Activated naive CD8-positive, alpha-beta T cell treated with anti-CD3 and anti-CD28 coated beads for 36 hours (primary cell): ENCODE measurements around the gene BAZ2B. TPM values are rescaled to one million over a fixed set of nuclear protein-coding genes. Genes with fewer than 3 reads are reported as not detected.
"Not testable (repeated sequence)": the region's sequence is repeated elsewhere in the genome, so short reads cannot be mapped to it uniquely, and the experiment has no call there.

Source experiments
- DNase-seq: peaks from one replicate; pipeline ENCODE4 v3.0.0; 2021
- H3K27ac Mint-ChIP-seq: one replicate; pipeline ENCODE4 v1.8.0; 2022; ENCODE audit warnings: mild to moderate bottlenecking, moderate library complexity, mixed read lengths
- H3K27me3 Mint-ChIP-seq: one replicate; pipeline ENCODE4 v1.8.0; 2022; ENCODE audit warnings: mild to moderate bottlenecking, mixed read lengths
- H3K36me3 Mint-ChIP-seq: one replicate; pipeline ENCODE4 v1.8.0; 2021; ENCODE audit warnings: mild to moderate bottlenecking, mixed read lengths
- H3K4me1 Mint-ChIP-seq: one replicate; pipeline ENCODE4 v1.8.0; 2021; ENCODE audit warnings: mixed read lengths
- H3K4me3 Mint-ChIP-seq: one replicate; pipeline ENCODE4 v1.8.0; 2022; ENCODE audit warnings: mild to moderate bottlenecking, moderate library complexity, mixed read lengths
- H3K9me3 Mint-ChIP-seq: one replicate; pipeline ENCODE4 v1.8.0; 2022; ENCODE audit warnings: mixed read lengths
- total RNA-seq, 2 experiments: library from RNA; stranded (reverse); gene quantifications; one replicate each; pipeline ENCODE4 v1.2.3, GENCODE V29; 2021

BAZ2B gene
- total RNA-seq, 2 experiments from 2014 or later, result 8.3 TPM

DNA sequence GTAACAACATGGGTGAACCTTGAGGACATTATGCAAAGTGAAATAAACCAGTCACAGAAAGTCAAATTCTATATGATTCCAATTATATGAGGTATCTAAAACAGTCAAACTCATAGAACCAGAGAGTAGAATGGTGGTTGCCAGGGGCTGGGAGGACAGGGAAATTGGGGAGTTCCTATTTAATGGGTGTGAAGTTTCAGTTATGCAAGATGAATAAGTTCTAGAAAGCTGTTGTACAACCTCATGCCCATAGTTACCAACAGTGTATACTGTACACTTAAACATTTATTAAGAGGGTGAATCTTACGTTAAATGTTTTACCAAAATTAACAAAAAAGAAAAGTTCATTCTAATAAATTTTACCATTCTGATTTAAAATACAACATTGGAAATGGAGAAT lies 237.2 kb downstream of the BAZ2B start:
- Mint-ChIP-seq H3K27ac (no peak overlapping the region), H3K9me3 (no peaks in the 10 kb centered on the region), H3K4me3 (no peak overlapping the region), H3K36me3 (peaks cover 4% of the 10 kb centered on the region), H3K4me1 (peaks cover 4% of the 10 kb centered on the region), H3K27me3 (no peaks in the 10 kb centered on the region)
- DNase-seq, result no peak

DNA sequence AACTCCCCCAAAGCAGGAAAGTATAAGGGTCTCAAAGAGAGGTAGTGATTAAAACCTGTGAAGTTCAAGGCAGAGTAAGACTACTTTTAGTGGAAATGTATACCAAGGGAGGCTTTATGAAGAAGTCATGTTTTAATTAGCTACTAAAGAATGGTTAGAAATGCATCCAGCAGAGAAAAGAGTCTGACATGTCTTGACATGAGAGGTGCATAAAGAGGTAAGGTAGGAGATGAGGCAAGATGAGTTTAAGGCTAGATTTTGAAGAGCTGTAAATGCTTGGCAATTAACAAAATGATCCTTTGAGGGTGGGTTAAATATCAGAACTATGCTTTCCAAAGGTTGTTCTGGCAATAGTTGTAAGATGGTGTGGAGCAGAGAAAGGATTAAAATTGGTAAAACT lies 241.1 kb downstream of the BAZ2B start:
- Mint-ChIP-seq H3K4me1 (peaks cover 4% of the 10 kb centered on the region), H3K9me3 (no peaks in the 10 kb centered on the region), H3K36me3 (peaks cover 13% of the 10 kb centered on the region), H3K27me3 (no peaks in the 10 kb centered on the region), H3K4me3 (no peak overlapping the region), H3K27ac (no peak overlapping the region)
- DNase-seq, result no peak

DNA sequence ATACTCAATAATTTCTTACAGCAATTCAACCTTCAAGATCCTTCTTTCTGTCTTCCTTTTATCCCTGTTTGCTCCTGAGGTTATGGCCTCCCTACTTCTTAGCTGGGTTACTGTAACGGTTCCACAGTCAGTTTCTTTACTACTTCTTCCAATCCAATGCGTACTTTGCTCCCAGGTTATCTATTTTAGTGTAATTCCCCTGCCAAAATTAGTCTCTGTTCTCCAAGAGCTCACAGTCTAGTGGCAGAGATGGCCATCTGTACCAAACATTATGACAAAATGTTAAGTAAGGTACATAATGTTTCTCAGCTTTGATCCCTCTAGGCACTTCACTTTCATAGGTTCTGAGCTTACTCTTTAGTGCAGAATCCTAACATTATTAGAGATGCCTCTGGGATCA lies 244.8 kb downstream of the BAZ2B start:
- no peaks in the 10 kb centered on the region for H3K4me1 Mint-ChIP-seq
- no peaks in the 10 kb centered on the region for H3K9me3 Mint-ChIP-seq
- peaks cover 13% of the 10 kb centered on the region for H3K36me3 Mint-ChIP-seq
- H3K27ac Mint-ChIP-seq, result no peak overlapping the region
- H3K4me3 Mint-ChIP-seq, result no peak overlapping the region
- DNase-seq, result no peak
- H3K27me3 Mint-ChIP-seq, result no peaks in the 10 kb centered on the region

DNA sequence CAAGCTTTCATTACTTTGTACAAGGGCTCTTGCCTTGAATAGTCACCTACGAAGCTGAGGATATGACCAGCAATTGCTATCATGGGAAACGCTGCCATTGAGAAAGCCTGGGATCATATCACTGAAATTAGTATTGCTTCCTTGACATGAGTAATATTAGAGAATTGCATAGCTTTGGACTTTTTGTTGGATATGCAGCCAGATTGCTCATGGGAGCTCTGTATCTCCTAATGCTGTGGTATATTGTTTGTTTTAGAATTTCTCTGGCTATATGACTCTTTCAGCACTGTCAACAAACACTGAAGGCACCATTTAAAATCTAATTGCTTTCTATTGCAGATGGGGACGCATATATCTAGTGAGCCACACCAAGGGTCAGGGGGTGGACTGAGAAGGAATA lies 249.8 kb downstream of the BAZ2B start:
- H3K27ac Mint-ChIP-seq, result no peak overlapping the region
- H3K4me1 Mint-ChIP-seq, result no peaks in the 10 kb centered on the region
- no peak overlapping the region for H3K4me3 Mint-ChIP-seq
- peaks cover 19% of the 10 kb centered on the region for H3K36me3 Mint-ChIP-seq
- no peak for DNase-seq
- peaks cover 3% of the 10 kb centered on the region for H3K9me3 Mint-ChIP-seq
- no peaks in the 10 kb centered on the region for H3K27me3 Mint-ChIP-seq

DNA sequence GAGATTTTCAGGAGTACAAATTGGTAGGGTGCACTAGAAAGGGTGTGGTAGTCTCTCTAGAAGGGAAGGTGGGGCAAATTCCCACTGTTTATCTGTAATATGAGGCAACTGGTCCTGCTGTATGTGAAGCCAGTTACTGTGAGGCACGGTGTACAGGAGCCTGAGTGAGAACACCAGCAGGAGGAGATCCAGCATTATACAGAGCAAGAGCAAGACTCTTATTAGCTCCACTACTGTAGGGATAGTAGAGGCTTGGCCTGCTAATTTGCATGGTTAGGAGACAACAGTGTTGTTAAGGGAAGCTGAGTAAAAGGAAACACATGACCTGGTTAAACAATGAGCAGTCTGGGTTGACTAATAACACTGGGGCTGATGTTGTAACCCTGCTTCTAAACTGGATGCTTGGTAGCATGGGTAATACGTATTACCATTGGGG lies 253.5 kb downstream of the BAZ2B start:
- DNase-seq, result no peak
- Mint-ChIP-seq H3K9me3 (peaks cover 4% of the 10 kb centered on the region), H3K4me1 (no peaks in the 10 kb centered on the region), H3K27me3 (no peaks in the 10 kb centered on the region), H3K27ac (no peak overlapping the region), H3K36me3 (peaks cover 26% of the 10 kb centered on the region), H3K4me3 (no peak overlapping the region)

DNA sequence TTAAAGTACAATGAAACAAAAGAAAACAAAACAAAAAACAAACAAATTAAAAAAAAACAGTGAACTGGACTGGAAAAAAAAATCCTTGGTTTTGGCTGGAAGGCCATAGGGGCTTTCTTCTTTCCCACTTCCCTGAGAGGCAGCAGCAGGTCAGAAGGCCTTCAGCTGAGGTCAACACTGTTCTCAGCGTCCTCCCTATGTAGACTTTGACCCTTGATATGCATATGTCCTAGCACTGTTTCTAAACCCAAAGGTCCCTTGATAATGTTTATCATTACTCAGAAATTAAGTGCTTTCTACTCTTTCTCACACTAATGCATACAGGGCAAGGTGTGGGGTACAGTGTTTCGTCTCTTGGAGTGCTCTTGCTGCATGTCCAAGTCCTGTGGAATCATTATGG lies 254.3 kb downstream of the BAZ2B start:
- no peak for DNase-seq
- peaks cover 4% of the 10 kb centered on the region for H3K9me3 Mint-ChIP-seq
- no peak overlapping the region for H3K4me3 Mint-ChIP-seq
- H3K27me3 Mint-ChIP-seq, result no peaks in the 10 kb centered on the region
- H3K4me1 Mint-ChIP-seq, result no peaks in the 10 kb centered on the region
- H3K36me3 Mint-ChIP-seq, result peaks cover 29% of the 10 kb centered on the region
- no peak overlapping the region for H3K27ac Mint-ChIP-seq

DNA sequence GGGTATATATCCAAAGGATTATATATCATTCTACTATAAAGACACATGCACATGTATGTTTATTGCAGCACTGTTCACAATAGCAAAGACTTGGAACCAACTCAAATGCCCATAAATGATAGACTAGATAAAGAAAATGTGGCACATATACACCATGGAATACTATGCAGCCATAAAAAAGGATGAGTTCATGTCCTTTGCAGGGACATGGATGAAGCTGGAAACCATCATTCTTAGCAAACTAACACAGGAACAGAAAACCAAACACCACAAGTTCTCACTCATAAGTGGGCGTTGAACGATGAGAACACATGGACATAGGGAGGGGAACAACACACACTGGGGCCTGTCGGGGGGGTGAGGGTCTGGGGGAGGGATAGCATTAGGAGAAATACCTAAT lies 254.7 kb downstream of the BAZ2B start:
- peaks cover 33% of the 10 kb centered on the region for H3K36me3 Mint-ChIP-seq
- not testable (repeated sequence) for H3K27me3 Mint-ChIP-seq, H3K4me1 Mint-ChIP-seq

DNA sequence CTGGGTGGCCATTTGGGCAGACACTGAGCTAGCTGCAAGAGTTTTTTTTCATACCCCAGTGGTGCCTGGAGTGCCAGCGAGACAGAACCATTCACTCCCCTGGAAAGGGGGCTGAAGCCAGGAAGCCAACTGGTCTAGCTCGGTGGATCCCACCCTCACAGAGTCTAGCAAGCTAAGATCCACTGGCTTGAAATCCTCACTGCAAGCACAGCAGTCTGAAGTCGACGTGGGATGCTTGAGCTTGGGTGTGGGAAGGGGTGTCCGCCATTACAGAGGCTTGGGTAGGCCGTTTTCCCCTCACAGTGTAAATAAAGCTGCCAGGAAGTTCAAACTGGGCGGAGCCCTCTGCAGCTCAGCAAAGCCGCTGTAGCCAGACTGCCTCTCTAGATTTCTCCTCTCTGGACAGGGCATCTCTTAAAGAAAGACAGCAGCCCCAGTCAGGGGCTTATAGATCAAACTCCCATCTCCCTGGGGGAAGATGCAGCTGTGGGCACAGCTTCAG lies 260.2 kb downstream of the BAZ2B start:
- no peak for DNase-seq
- Mint-ChIP-seq H3K4me1 (no peaks in the 10 kb centered on the region), H3K27ac (no peak overlapping the region), H3K9me3 (no peaks in the 10 kb centered on the region), H3K4me3 (no peak overlapping the region), H3K27me3 (no peaks in the 10 kb centered on the region), H3K36me3 (peaks cover 20% of the 10 kb centered on the region)

More for the DNA sequence above, 254.7 kb downstream of the BAZ2B start:
- not testable (repeated sequence) for DNase-seq, H3K9me3 Mint-ChIP-seq, H3K4me3 Mint-ChIP-seq, H3K27ac Mint-ChIP-seq

DNA sequence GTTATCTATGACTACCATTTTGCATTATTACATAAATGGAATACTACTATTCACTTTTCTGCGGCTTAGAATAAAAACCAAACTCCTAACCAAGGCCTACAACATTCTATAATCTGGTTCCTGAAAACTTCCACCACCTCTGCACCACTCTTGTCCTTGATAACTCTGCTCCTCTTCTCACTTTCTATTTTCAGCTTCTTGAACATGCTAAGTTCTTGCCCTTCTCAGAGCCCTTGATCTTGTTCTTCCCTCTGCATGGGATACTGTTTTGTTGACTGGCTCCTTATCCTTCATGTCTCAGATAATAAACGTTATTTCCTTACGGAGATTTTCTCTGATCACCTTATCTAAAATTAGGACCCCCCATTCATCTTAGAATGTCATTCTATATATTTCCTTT lies 264.4 kb downstream of the BAZ2B start:
- Mint-ChIP-seq H3K27ac (no peak overlapping the region), H3K4me1 (no peaks in the 10 kb centered on the region), H3K4me3 (no peak overlapping the region), H3K36me3 (peaks cover 5% of the 10 kb centered on the region), H3K9me3 (no peaks in the 10 kb centered on the region), H3K27me3 (no peaks in the 10 kb centered on the region)
- DNase-seq, result no peak

DNA sequence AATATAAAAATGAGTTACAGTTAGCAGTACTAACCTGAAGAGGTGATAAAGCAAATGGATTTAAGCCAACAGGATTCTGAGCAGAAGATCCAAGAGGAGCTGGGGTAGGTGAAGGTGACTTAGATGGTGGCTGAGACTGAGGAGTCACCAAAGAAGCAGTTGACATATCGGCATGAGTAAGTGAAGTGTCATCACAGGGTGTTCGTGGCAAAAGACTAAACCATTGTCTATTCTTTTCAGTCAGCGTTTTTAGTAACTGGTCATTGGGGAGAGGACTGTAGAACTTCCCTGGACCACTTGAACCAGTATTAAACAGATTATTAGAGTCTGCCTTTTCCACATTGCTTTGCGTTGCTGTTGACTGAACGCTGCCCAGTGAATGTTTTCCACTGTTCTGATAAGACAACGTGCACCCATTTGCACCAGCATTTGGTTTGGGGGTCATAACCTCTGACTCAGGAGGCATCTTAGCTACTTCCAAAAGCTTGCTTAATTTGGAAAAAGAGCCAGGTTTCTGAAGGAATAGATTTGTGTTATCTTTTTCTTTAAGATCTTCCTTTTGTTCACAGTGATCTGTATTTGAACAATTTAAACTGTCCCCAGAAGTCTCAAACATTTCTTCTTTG lies 266.6 kb downstream of the BAZ2B start:
- DNase-seq, result no peak
- no peaks in the 10 kb centered on the region for H3K4me1 Mint-ChIP-seq
- H3K27me3 Mint-ChIP-seq, result no peaks in the 10 kb centered on the region
- no peak overlapping the region for H3K27ac Mint-ChIP-seq
- H3K36me3 Mint-ChIP-seq, result peaks cover under 1% of the 10 kb centered on the region
- H3K9me3 Mint-ChIP-seq, result no peaks in the 10 kb centered on the region
- no peak overlapping the region for H3K4me3 Mint-ChIP-seq

DNA sequence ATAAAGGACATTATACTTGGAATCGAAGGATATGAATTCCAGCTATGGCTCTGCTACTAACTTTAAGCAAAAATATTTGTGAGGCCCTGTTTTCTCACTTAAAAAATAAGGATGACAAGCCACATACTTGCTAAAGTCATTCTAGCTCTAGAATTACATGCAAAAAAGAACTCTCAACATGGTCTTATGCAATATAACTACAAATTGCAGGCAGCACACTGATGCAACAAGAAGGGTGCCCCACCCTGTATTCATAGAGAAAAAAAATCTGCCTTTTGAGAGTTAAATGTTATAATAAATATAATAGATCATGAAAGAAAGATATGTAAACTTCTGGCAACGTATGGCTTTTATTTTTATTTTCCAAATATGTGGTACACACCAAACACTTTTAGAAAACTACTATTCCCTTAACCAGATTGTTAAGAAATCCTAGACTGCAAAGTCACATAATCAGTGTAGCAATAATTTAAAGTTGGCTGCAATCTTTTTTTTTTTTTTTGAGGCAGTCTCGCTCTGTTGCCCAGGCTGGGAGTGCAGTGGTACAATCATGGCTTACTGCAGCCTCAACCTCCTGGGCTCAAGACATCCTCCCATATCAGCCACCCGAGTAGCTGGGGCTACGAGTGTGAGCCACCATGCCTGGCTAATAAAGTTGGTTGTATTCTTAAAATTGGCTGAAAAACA lies 289.6 kb downstream of the BAZ2B start:
- H3K4me3 Mint-ChIP-seq, result no peak overlapping the region
- H3K9me3 Mint-ChIP-seq, result no peaks in the 10 kb centered on the region
- no peaks in the 10 kb centered on the region for H3K4me1 Mint-ChIP-seq
- H3K27me3 Mint-ChIP-seq, result no peaks in the 10 kb centered on the region
- no peak overlapping the region for H3K27ac Mint-ChIP-seq
- no peak for DNase-seq
- H3K36me3 Mint-ChIP-seq, result peaks cover 7% of the 10 kb centered on the region

DNA sequence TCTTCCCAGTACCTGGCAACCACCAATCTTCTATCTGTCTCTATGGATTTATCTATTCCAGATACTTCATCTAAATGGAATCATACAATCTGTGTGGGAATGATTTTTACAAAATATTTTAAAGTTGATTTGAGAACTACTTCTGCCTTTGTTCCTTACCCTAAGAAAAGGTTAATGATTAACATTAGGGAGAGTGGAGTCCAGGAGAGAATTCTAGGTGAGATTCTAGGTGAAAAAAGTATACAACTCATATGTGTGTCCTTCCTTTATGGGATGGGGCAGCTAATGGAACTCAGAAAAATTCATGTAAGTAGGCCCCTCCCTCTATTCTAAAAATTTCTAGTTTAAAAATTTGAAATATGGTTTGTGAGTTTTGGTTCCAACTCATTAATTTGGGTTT lies 293.9 kb downstream of the BAZ2B start:
- H3K9me3 Mint-ChIP-seq, result no peaks in the 10 kb centered on the region
- no peak overlapping the region for H3K27ac Mint-ChIP-seq
- H3K4me3 Mint-ChIP-seq, result no peak overlapping the region
- H3K27me3 Mint-ChIP-seq, result no peaks in the 10 kb centered on the region
- no peak for DNase-seq
- H3K36me3 Mint-ChIP-seq, result no peaks in the 10 kb centered on the region
- no peaks in the 10 kb centered on the region for H3K4me1 Mint-ChIP-seq

DNA sequence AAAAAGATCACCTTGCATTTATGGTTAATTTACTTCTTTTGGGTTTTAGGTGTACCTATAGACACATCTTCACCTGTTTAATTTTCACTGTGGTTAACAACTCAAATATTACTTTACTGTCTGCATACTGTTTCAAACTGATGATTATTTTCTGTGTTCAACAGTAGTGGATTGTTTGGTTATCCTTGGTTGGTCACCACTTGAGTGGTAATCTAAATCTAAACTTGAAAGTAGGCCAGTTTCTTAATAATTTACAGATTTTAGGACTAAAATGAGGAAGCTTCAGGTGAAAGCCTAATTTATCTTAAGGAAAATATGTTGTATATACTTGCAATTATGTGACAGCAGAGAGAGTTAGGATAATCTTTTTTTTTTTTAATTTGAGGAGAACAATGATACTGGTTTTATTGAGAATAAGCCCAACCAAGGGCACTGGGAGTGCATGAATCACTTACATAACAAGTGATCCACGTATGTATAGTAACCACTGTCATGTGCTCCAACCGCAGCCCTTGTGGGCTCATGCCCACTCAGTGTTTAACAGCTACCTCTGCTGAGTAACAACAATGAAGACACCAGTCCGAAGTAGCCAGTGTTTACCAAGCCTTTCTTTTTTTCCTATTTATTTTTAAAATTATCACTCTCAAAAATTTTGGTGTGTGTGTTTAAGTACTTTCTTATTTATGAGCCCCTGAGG lies 298.8 kb downstream of the BAZ2B start:
- DNase-seq, result no peak
- no peaks in the 10 kb centered on the region for H3K27me3 Mint-ChIP-seq
- H3K27ac Mint-ChIP-seq, result no peak overlapping the region
- no peaks in the 10 kb centered on the region for H3K4me1 Mint-ChIP-seq
- peaks cover 7% of the 10 kb centered on the region for H3K36me3 Mint-ChIP-seq
- H3K9me3 Mint-ChIP-seq, result peaks cover 2% of the 10 kb centered on the region
- H3K4me3 Mint-ChIP-seq, result no peak overlapping the region

DNA sequence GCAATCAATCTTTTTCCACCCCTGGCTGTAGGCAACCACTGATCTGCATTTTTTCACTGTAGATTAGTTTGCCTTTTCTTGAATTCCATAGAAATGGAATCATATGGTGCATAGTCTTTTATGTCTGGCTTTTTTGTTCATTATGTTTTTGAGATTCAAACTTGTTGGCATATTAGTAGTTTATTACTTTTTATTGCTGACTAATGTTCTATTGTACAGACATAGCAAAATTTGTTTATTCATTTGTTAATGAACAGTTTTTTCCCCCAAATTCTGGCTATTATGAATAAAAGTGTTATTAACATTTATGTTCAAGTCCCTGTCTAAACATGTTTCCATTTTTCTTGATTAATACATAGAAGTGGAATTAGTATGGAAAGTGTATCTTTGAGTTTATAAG lies 308.4 kb downstream of the BAZ2B start:
- Mint-ChIP-seq H3K27me3 (peaks cover 9% of the 10 kb centered on the region), H3K9me3 (peaks cover 6% of the 10 kb centered on the region), H3K4me1 (no peaks in the 10 kb centered on the region), H3K4me3 (no peak overlapping the region), H3K27ac (no peak overlapping the region), H3K36me3 (peaks cover 3% of the 10 kb centered on the region)
- DNase-seq, result no peak

DNA sequence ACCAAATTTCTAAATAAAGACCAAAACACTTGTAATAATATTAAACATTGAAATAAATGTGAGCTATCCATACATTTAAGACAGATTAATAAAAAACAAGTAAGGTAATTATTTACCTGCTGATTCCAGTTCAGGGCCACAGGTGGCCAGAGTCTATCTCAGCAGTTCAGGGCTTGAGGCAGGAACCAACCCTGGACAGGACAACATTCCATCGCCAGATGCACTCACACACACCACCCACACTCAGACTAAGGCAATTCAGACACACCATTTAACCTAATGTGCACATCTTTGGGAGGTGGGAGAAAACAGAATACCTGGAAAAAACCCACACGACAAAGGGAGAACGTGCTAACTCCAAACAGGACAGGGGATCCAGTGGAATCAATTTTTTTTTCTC lies 315.8 kb downstream of the BAZ2B start:
- no peaks in the 10 kb centered on the region for H3K4me1 Mint-ChIP-seq
- peaks cover 6% of the 10 kb centered on the region for H3K9me3 Mint-ChIP-seq
- peaks cover 3% of the 10 kb centered on the region for H3K36me3 Mint-ChIP-seq
- no peak overlapping the region for H3K4me3 Mint-ChIP-seq
- H3K27me3 Mint-ChIP-seq, result peaks cover 6% of the 10 kb centered on the region
- H3K27ac Mint-ChIP-seq, result no peak overlapping the region
- DNase-seq, result no peak
